Measurements from ENCODE around the gene OIP5. TPM values are rescaled to one million over a fixed set of nuclear protein-coding genes. Genes with fewer than 3 reads are reported as not detected.
A peak's percentile ranks its signal among the peaks of the same experiment; 100 is the strongest.
"Not testable (repeated sequence)": the region's sequence is repeated elsewhere in the genome, so short reads cannot be mapped to it uniquely, and the experiment has no call there.

The OIP5 gene
- total RNA-seq, 1 donor from 2014 or later, result 21.8 TPM

DNA sequence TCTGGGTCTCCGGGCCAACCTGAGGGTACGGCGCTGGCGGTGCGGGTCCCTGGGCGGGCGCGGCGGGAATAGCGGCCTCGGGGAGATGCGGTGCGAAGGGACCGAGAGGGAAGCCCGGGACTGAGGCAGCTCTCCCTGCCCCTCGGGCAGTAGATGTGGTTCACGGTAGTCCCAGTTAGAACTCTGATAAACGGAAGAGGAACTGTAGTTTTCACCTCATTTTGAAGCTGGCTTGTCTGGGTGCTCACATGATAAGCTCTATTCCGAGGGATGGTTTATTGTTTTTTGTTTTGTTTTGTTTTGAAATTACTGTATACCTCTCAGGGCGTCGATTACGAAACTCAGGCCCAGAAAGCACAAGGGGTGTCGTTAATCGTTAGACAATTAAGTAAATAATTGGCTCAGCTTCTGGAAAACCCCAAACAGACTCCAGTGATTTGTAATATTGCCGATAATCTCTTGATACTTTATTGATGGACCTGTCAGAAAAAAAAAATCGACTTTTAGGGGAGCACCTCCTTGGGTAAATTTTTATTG lies 703 bp upstream of the OIP5 start:
- peak; percentile 67 for DNase-seq (ENCODE audit: low read depth)
- TF ChIP-seq, protein P1, sequence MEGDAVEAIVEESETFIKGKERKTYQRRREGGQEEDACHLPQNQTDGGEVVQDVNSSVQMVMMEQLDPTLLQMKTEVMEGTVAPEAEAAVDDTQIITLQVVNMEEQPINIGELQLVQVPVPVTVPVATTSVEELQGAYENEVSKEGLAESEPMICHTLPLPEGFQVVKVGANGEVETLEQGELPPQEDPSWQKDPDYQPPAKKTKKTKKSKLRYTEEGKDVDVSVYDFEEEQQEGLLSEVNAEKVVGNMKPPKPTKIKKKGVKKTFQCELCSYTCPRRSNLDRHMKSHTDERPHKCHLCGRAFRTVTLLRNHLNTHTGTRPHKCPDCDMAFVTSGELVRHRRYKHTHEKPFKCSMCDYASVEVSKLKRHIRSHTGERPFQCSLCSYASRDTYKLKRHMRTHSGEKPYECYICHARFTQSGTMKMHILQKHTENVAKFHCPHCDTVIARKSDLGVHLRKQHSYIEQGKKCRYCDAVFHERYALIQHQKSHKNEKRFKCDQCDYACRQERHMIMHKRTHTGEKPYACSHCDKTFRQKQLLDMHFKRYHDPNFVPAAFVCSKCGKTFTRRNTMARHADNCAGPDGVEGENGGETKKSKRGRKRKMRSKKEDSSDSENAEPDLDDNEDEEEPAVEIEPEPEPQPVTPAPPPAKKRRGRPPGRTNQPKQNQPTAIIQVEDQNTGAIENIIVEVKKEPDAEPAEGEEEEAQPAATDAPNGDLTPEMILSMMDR (conservative IDR thresholded peaks at IDR 0.05; ENCODE audit: low read depth, low read length), result no peak
- H3K4me3 ChIP-seq (ENCODE audit: low read depth, low read length), result peak overlapping the region; percentile 65

DNA sequence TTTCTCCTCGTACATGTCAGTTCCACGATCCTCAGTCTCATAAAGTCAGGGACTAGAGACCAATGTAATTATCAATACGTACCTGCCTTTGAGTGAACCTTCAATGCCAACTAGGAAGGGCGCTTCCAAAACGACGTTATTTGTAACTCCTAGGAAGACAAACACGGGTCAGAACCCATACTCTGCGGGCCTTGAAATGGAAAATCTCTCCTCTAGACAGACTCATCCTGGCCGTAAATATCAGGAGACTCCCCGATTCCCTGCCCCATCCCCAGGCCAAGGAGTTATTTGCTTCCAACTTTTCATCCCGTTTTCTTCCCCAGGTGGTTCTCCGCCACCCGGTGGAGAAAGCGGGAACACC lies 578 bp downstream of the OIP5 start:
- peak overlapping the region; percentile 65 for H3K4me3 ChIP-seq (ENCODE audit: low read depth, low read length)
- TF ChIP-seq, protein P1 (conservative IDR thresholded peaks at IDR 0.05; ENCODE audit: low read depth, low read length), result peak; percentile 70
- DNase-seq (ENCODE audit: low read depth), result no peak

DNA sequence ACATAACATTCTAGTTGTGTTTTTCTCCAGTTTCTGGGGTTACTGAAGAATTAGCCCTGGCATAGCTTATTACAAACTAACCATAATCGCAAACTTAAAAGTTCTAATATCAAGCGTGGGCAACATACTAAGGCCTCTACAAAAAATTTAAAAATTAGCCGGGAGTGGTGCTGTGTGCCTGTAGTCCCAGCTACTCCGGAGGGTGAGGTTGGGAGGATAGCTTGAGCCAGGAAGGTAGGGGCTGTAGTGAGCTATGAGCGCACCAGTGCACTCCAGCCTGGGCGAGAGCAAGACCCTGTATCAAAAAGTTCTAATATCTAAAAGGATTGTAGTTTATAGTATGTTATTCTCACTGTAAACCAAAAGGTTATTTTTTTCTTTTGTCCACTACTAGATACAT lies 1.1 kb downstream of the OIP5 start:
- H3K4me3 ChIP-seq (ENCODE audit: low read depth, low read length), result peak overlapping the region; percentile 65
- no peak for DNase-seq (ENCODE audit: low read depth)
- TF ChIP-seq, protein P1 (conservative IDR thresholded peaks at IDR 0.05; ENCODE audit: low read depth, low read length), result no peak

DNA sequence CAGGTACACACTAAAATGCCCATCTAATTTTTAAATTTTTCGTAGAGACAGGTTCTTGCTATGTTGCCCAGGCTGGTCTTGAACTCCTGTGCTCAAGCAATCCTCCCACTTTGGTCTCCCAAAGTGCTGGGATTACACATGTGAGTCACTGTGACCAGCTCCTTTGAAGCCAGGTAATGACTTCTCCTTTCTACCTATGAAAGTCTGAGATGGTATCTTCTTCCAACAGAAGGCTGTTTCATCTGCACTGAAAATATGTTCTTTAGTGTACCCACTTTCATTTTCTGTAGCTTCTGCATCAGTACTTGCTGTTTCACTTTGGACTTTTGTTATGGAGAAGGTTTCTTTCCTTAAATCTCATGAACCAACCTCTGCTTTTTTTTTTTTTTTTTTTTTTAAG lies 8.8 kb downstream of the OIP5 start:
- no peak for DNase-seq (ENCODE audit: low read depth)
- TF ChIP-seq, protein P1 (conservative IDR thresholded peaks at IDR 0.05; ENCODE audit: low read depth, low read length), result no peak
- no peak overlapping the region for H3K4me3 ChIP-seq (ENCODE audit: low read depth, low read length)

DNA sequence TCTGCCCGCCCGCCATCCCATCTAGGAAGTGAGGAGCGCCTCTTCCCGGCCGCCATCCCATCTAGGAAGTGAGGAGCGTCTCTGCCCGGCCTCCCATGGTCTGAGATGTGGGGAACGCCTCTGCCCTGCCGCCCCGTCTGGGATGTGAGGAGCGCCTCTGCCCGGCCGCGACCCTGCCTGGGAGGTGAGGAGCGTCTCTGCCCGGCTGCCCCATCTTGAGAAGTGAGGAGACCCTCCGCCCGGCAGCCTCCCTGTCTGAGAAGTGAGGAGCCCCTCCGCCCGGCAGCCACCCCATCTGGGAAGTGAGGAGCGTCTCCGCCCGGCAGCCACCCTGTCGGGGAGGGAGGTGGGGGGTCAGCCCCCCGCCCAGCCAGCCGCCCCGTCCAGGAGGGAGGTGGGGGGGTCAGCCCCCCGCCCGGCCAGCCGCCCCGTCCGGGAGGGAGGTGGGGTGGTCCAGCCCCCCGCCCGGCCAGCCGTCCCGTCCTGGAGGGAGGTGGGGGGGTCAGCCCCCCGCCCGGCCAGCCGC lies 11.5 kb downstream of the OIP5 start:
- DNase-seq (ENCODE audit: low read depth); H3K4me3 ChIP-seq (ENCODE audit: low read depth, low read length): not testable (repeated sequence)

DNA sequence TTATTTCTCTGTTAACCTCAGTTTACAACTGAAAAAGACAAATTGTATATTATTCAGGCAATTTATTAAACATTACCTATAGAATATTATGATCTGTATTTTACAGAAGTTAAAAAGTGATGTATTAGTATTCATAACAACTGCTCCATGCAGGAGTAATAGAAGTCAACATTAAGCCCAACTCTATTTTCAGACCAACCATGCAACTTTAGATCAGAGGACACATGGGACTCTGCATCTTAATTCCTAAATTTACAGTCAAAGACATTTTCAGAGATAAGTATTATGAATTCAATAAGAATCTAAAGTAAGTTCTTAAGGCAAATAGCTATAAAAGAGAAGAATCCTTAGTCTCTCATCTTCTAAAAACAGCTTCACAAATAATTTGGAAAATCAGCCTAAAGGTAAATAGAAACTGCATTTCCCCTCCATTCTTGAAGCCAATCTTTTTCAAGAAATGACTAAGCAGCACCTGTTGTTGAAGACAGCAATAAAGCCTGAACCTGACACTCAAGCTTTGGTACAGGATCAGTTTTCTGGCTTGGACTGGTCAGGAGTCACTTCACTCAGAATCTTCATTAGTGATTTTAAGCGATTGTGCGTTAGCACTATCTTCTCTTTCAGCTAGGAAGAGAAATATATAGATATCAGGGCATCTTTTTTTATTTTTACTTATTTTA lies 23.0 kb downstream of the OIP5 start:
- H3K4me3 ChIP-seq (ENCODE audit: low read depth, low read length), result no peak overlapping the region
- DNase-seq (ENCODE audit: low read depth), result no peak
- TF ChIP-seq, protein P1 (conservative IDR thresholded peaks at IDR 0.05; ENCODE audit: low read depth, low read length), result no peak

DNA sequence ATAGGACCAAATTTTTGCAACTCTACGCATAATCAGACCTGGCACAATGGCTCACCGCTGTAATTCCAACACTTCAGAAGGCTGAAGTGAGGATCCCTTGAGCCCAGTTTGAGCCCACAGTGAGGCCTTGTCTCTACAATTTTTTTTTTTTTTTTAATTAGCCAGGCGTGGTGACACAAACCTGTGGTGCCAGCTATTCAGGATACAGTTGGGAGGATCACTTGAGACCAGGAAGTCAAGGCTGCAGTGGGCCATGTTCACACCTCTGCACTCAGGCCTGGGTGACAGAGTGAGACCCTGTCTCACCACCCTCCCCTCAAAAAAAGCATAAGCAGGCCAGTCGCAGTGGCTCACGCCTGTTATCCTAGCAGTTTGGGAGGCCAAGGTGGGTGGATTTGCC lies 24.7 kb downstream of the OIP5 start:
- TF ChIP-seq, protein P1 (conservative IDR thresholded peaks at IDR 0.05; ENCODE audit: low read depth, low read length), result no peak
- no peak for DNase-seq (ENCODE audit: low read depth)

More for the DNA sequence above, 24.7 kb downstream of the OIP5 start:
- H3K4me3 ChIP-seq (ENCODE audit: low read depth, low read length), result no peak overlapping the region

Data from epithelial cell of proximal tubule (primary cell).